Kidney tubule cell (primary cell): ENCODE measurements around the gene MRPL10.

Experiments
- DNase-seq: peaks from one replicate; pipeline ENCODE4 v3.0.0-alpha.2; 2018; ENCODE audit warnings: low spot score

The MRPL10 gene

DNA sequence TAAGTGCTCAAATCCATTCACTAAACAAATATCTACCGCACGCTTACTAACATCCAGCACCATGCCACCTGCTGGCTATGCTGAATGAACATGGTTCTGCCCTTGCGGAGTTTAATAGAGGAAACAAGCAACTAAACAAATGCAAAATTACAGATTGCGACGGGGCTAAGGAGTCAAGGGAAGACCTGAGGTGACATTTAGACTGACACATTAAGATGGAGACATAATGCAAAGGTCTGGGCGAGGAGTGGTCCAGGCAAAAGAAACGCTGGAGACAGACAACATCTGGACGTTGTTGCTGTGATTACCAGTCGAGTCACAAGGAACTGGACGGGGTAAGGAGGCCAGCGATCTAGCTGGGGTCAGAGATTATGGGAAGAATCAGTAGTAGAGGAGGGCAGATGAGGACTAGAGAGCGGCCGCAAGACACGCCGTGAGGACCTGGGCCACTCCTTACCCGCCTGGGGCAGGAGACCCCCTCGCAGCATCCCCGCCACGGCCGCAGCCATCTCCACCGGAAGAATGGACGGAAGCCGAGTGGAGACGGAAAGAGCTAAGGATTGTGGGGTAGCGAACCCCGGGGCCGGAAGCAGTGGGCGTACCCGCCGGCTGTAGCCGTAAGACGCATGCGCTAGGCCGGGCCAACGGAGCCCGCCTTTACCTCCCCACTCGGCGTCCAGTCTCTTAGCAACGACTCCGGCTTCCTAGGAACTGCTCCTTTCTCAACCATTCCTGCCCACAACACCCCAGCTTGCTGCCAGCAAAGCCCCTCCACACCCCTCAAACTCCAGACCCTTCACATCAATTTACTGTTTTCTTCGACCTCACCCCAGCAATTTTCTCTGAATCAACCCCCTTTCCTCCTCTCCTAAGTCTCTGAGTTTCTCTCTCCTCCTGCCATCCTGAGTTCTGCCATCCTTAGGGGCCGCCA, at the start of gene MRPL10, which contains the start of gene LRRC46:
Gene MRPL10 (minus strand): TSS at position 539 of the 931 bp plus-strand sequence. CDS start 30 bp downstream, at position 509.
Gene LRRC46 (plus strand): TSS at position 668 of the 931 bp plus-strand sequence. CDS start 320 bp downstream, outside the sequence.
- DNase-seq, result peak; percentile 94

DNA sequence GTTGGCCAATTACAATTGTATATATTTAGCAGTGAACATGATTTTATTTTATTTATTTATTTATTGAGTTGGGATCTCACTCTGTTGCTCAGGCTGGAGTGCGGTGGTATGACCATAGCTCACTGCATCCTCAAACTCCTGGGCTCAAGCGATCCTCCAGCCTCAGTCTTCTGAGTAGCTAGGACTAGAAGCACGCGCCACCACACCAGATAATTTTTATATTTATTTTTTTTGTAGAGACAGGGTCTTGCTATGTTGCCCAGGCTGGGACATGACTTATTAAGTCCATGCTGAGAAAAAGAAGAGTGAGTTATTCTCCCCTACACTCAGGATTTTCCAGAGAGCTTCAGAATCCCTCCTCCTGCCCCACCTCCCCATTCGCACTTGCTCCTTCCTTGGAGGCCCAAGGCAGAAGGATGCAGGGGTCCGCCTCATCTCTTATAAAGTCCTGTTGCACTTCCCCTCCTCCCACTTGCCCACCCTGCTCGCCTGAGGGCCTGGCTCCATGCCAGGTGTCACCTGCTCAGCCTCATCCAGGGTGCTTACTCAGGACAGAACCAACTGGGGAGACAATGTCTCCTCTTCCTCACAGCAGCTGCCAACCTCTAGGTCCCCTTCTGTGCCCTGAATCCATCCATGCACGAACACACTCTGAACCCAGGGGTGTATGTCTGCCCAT, 48.6 kb upstream of the MRPL10 start:
- DNase-seq, result no peak

DNA sequence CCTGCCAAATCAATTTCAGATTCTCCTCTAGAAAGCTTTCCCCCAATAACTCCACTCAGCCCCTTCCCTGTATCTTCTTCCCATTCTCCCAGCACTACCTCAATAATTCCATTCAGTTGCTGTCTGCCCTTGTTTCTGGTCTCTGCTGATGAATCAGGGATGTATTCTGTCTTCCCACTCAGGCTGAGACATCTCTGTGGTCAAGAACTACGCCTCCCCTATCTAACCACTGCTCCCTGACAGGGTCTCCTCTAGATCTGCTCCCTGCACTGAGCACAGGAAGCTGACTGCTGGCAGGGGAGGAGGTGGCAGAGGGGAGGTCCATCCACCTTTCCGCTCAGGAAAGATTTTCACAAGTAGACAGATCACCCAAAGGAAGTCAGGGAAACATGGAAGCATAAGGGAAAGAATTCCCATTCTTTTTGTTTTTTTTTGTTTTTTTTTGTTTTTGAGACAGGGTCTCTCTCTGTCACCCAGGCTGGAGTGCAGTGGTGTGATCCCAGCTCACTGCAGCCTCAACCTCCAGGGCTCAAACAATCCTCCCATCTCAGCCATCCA, 47.8 kb upstream of the MRPL10 start:
- peak; percentile 55 for DNase-seq

DNA sequence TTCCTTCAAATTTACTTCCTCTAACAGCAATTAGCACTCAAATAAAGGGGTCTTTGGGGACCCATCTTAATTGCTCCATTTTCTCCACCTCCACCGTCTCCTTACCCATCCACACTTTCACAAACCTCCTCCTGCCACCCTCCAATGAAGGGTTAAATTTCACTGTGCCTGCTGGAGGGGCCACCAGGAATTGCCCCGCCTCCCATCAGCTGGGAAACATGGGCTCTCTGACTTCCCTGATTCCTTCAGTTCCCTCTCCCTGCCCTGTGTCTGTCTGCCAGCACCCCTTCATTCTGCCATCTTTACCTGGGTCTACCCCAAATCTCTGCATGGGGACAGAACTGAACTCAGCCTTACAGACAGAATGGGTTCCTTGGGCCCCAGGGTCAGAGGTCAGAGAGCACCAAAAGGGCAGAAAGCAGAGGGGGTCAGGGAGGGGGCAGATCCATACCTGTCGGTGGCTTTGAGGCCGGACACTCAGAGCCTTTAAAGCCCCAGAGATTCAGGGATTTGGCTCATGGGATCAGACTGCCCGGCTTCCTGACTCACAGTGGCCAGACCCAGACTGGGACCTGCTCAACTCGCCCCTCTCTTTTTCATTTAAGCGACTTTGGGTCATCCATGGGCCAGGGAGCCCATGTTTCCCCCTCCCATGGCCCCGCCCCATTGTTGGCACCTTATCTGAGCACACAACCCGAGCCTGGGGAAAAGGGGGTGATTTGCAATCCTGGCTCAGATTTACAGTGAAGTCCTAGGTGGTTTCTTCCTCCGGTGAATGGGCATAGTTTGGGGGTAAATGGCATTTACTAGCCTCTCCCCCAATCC, 47.1 kb upstream of the MRPL10 start:
- no peak for DNase-seq

DNA sequence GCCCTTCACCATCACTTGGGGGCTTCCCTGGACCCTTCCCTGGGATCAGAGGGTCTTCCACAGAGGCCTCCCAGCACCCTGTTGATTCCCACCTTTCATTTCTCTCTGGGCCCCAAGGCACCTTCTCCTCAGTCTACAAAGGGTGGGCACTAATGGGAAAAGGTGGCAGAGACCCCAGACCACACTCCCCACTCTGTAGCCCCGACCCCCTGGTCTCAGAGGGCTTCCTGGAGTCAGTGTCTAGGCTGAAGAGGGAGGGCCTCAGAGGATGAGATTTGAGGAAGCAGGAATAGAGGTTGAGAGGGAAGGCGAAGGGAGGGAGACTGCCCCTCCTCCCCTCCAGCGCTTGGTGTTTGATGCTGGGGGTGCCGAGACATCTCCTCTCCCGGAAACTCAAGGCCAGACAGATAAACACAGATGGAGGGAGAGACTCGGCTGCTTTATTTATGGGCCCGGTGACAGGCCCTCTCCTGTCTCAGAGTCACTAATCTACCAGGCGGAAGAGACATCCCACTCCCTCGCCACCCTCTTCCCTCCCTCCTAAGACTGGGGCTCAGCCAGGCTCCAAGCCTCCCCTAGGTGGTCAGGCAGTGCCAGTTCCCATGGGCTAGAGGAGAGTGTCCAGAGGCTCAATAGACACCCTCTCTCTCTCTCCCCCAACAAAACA, 46.2 kb upstream of the MRPL10 start:
- DNase-seq, result no peak

DNA sequence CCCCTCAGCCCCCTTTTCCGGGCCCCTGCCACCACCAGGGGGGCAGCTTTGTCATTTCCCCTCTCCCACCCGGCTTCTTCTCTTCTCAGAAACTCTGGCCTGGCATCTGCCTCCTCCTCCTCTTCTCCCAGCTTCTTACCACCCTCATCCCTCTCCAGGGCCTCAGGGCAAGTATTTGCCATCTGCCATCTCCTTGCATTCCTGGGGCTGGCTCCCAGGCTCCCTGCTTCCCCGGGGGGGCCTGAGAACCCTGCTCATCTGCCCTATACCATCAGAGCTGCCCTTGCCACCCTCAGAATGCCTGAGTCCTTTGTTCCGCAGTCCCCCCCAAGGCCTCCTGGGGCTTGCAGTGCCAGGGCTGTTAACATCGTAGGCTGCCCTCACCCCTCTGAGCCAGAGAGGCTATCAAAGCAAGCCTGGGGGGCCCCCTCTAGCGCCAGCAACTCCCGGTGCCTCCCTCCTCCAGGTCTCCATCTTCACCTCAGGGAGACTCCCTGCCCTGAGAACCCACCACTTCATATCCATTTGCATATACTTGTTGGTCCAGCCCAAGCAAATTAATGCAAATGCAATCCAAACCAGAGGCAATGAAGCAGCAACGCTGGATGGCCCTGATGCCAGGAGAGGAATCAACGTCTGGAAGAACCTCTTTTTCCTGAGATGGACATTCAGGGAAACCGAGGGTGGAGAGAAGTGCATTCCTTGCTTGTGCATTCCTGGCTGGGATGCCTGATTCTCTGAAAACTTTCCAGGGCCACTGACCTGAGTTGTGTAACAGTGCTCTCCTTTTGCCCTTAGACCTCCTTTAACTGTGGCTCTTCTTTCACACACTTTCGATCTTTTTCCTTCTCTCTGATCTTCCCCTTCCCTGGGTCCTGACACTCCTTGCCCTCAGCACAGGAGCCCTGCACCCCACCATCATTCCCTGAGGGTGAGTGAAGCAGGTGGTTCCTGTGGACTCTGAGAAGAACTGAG, 44.0 kb upstream of the MRPL10 start:
- DNase-seq, result no peak

DNA sequence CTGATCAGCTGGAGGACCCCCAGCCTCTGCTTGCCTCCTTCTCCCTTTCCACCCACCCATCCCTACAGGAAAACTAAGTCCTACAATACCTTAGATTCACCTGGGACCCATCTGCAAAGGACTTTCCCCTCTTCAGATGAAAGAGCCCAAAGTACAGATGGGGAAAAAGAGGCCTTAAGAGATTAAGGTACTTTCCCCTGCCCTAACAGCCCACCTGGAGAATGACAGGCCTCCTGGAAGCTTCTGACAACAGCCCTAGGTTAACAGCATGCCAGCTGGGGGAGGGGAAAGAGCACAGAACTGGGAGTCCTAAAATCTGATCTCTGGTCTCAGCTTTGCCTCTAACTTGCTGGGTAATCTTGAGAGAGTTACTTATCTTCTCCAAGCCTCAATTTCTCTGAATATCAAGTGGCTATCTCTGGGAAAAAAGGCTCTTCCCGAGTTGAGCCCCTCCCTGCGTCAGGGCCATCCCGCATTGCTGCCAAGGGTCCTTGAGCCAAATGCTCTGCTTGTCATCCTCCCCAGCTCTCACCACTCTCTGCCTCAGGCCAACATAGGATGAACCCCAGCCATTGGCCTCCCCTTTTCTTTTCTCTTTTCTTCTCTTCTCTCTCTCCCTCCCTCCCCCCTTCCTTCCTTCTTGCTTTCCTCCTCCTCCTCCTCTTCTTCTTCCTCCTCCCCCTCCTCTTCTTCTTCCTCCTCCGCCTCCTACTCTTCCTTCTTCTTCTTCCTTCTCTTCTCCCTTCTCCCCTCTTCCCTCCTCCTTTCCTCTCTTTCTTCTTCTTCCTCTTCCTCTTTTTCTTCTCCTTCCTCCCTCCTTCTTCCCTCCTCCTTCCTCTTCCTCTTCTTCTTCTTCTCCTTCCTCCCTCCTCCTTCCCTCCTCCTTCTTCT, 42.1 kb upstream of the MRPL10 start:
- DNase-seq, result no peak

DNA sequence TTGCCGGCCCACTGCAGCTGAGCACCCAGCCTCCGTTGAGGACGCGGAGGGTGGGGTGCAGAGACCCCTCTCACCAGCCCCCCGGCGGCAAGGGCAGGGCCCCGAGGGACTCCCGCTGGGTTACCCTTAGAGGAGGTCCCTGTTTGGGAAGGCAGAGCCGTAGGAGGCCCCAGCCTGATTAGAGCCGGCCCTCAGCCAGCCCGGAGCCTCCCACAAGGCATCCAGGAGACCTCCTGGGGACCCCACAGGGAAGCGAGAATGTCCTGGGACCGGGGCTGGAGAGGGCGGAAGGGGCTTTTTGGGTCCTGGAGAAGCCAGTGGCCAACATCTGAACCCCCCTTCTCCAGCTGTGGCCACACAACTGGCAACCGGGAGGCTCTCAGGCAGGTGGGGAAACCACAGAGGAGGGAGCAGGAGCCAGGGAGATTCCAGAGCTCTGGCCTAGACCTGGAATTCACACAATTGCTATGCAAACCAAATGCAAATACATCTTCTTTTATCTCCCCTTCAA, 41.4 kb upstream of the MRPL10 start:
- no peak for DNase-seq

DNA sequence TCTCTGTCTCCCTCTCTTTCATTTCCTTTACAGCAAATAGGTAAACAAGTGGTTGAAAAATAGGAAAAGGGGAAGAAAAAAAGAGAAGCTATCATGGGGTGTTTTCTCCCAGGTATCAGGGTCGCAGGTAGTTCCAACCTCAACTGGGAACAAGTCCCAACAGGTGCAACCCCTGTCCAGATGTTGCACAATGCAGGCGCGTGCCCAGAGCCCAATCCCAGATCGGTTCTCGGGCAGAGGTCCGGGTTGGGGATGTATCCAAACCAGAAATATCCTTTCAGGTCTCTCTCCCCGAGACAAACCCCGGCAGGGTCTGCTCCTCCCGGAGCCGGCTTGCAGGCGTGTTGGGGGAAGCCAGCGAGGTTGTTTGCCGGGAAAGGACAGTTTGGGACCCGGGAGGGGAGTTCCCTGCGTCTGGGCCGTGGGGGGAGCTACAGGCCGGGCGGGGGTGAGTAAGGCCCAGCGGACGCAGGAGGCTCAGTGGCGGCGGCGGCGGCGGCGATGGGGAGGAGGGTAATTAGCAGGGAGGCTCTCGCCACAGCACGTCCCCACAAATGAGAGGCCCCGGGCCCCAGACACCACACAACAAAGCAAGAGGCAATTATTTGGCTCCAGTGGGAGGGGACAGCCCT, 40.8 kb upstream of the MRPL10 start:
- DNase-seq, result no peak

DNA sequence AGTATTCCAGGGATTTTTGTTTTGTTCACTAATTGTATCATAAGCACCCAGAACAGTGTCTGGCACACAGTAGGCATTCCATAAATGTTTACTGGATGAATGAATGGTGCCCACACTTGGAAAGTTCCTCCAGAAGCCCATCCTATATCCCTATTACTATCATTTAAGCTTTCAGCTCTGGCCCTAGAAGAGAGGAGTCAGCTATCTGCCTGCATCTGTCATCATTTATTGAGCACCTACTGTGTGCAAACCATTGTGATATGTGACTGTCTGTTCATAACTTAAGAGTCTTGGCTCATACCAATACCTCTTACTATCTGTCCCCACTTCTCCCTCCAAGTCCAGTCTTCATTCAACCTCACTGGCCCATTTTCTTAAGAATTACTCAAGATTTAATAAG, 39.7 kb upstream of the MRPL10 start:
- DNase-seq, result no peak

DNA sequence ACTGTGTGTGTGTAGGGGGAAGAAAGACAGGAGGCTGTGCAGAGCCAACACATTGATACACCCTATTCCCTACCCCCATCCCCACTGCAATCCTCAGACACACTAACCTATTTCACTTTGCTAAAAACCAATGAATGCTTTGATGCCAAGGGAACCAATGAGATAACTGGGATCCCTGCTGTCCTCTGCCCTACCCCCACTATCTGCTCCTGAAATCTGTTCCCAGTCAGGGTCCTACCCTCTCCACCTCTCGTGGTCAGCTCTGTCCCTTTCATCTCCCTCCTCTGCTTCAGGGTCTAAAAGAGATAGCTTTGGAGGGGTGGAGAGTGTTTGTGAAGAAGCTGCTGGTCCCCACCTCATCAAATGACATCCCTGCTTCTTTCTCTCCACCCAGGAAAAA, 38.7 kb upstream of the MRPL10 start:
- DNase-seq, result no peak

DNA sequence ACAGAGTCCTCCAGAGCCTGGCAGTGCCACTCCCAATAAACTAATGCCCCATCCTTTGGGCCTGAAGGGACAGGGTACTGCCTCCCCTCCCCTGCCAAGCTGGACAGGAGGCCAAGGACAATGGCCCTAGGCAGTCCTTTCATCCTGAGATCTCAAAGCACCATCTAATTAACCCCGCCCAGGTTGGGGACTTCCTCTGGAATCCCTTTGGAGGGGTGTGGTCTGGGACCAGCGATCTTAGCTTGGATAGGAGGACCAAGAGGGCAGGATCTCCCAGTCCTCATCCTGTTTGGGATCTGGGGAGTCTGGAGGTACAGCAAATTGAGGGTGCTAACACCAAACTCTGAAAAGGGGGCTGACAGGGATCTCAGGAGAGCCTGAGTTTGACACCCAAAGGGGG, 37.8 kb upstream of the MRPL10 start:
- no peak for DNase-seq

DNA sequence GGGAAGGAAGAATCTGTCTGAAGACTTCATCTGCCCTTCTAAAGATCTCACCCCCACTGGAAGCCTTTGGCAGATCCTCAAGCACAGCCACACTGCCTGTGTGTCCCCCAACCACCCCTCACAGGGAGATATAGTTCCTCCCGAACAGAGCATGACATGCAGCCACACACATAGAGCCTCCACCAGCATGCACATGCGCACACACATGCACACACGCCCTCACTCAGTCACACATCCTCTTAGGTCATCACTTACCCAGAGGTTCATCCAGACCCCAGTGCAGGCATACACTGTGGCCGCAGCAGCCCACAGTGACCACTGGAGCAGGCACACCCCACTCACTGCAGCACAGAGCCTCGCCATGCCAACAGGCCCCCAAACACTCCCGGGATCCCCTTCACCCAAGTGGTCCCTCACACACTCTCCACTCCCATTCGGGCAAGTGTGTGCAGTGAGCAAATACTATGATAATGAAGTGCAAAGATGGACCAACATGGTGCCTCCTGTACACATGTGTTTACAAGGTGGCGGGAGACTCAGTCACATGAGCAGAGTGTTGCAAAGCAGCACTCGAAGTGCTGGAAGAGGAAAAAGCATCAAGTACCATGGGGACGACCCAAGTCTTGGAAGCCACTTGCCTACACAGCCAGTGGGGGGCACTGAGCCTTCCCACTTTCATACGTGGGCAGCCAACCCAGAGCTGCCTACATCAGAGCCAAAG, 36.6 kb upstream of the MRPL10 start:
- no peak for DNase-seq

DNA sequence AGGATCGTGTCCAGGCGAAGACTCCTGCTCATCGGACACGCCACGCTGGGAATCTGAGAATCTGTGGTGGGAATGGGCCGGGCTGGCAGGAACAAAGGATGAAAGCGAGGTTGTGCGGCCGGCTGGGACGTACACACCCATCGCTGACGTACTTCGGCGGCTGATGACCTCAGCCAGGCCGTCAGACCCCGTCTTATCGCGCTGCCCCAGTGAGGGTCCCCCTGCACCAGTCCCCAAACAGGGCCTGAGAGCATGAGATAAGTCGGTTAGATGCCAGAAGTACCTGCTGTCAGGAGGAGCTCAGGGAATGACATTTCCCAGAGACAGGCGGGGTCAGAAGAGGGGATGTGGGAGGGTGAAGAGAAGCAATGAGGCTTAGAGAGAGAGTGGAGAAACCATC, 35.6 kb upstream of the MRPL10 start:
- DNase-seq, result no peak

DNA sequence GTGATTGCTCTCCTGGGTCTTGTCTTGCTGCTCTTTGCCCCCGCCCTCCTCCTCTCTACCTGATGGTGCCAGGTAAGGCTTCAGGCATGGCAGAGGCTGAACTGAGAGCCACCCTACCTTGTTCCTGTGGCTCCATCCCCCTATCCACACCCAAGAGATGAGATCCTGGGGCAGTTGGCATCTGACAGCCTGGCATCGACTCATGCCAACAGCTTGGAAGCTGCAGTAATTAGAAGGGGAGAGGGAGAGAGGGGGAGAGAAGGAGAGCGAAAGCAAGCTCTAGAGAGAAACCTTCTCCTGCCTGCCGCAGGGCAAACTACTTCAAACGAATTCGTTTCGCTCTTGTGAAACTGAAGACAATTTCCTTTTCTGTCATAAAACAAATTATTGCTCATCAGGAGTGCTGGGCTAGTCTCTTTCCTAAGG, 33.5 kb upstream of the MRPL10 start:
- DNase-seq, result peak; percentile 22

DNA sequence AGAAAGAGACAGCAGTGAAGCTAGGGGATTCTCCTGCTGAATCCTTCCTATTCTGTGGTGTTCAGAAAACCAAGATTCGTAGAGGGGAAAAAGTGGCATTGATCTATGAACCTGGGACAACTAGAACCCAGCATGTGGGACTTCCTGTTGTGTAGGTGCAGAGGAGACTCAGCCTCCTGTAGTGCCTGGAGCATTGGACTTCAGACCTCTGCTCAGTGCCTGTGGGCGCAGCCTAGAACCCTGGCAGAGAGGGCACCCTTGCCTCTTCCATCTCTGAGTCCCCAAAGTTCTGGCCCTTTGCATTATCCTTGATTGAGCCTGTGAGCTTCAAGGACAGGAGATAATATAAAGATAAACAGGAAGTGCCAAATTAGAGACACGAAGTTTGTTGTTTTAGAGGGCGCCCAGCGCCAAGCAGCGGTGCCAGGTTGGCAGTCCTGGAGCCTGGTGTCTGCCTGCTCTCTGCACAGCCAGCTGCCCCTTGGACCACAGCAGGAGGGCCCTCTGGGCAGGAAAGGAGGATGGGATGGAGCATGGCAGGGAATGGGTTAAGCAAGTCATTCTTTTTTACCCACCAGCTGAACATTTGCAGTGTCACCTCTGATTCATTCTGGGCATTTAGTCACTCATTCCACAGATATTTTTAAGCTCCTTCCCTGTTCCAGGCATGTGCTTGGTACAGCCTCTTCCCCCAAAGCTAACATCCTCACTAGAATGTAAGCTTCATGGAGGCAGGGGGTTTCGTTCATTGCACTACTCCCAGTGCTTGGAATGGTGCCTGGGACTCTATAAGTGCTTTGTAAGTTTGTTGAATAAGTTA, 31.5 kb upstream of the MRPL10 start:
- DNase-seq, result peak; percentile 91

DNA sequence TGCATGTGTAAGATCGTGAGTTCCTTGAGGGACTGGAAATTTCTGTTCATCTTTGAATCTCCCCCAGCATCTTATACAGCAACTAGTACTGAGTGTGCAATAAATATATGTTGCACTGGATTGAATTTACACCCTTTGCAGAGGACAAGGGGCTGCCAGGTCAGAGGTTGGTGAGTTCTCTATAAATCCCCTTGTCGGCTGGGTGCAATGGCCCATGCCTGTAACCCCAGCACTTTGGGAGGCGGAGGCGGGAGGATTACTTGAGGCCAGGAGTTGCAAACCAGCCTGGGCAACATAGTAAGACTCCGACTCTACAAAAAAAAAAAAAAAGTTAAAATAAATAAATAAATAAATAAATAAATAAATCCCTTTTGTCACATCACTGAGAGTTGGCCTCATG, 29.0 kb upstream of the MRPL10 start:
- no peak for DNase-seq
